Activated naive CD8-positive, alpha-beta T cell (primary cell): ENCODE data around the gene MYRIP.

Experiments
- H3K27ac Mint-ChIP-seq: one replicate; pipeline ENCODE4 v1.8.0; 2021; ENCODE audit warnings: mixed read lengths
- H3K27me3 Mint-ChIP-seq: one replicate; pipeline ENCODE4 v1.8.0; 2021; ENCODE audit warnings: mixed read lengths
- H3K36me3 Mint-ChIP-seq: one replicate; pipeline ENCODE4 v1.8.0; 2021; ENCODE audit warnings: mixed read lengths
- H3K4me1 Mint-ChIP-seq: one replicate; pipeline ENCODE4 v1.8.0; 2021; ENCODE audit warnings: low read depth, mixed read lengths
- H3K4me3 Mint-ChIP-seq: one replicate; pipeline ENCODE4 v1.8.0; 2021; ENCODE audit warnings: mild to moderate bottlenecking, mixed read lengths
- H3K9me3 Mint-ChIP-seq: one replicate; pipeline ENCODE4 v1.8.0; 2021; ENCODE audit warnings: low read depth, mixed read lengths

MYRIP gene

DNA sequence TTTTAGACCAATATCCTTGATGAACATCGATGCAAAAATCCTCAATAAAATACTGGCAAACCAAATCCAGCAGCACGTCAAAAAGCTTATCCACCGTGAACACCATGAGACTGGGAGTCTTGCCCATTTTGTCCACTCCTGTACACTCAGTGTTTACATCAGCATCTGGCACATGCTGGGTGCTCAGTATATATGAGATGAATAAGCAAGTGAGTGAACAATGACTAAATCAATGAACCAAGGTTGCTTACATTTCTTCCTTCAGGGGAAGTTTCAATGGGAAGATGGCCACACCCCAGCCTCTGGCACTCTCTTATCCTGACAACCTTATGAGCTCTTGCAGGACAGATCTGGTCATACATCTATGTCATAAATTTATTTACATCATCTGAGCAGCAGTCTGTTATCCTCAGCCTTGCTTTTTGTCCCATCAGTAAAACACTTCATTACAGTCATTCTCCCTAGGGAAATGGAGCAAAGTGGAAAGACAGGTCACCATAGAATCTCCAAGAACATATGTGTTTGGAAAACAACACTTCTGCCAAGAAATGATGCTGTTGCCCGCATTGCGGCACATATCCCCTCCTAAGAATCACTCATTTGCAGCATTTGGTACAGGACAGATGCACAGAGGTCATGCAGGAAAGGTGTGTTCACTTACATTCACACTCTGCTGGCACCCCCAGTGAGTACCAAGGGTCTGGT, 328.3 kb downstream of the MYRIP start:
- Mint-ChIP-seq H3K9me3 (peaks cover 21% of the 10 kb centered on the region), H3K27me3 (peaks cover 4% of the 10 kb centered on the region), H3K36me3 (peaks cover 3% of the 10 kb centered on the region), H3K4me1 (no peaks in the 10 kb centered on the region), H3K27ac (no peak overlapping the region), H3K4me3 (no peak overlapping the region)

DNA sequence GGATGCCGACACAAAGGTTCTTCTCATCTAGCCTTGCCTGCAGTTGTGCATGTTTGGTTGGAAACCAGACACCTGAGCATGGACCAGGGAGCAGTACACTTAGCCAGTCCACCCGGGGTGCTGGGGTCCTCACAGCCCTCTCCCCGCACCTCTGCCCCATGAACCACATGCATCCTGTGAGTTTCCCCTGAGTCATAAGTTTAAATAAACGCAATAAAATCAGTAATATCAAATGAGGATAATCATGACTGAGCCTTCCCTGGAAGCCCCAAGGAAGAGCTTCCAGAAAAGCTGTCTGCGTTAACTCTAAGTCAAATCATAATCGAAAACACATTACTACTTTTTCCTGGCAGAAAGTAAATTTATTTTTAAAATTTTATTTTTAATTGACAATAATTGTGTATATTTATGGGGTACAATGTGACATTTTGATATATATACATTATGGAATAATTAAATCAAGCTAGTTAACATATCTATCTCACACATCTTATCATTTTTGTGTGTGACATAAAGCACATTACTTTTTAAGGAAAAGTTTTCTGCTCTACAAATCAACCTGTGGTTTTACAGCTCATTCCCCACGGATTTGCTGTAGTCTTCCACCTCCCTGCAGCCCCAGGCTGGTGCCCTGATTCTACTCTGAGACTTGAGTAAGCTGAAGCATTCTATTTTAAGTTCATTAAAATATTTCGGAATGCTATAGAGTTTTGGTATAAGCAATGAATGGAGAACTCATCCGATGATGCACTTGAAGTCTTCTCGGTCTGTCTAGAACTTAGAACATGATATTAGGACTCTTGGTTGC, 334.1 kb downstream of the MYRIP start:
- Mint-ChIP-seq H3K36me3 (no peaks in the 10 kb centered on the region), H3K4me3 (no peak overlapping the region), H3K27me3 (peaks cover 10% of the 10 kb centered on the region), H3K27ac (no peak overlapping the region), H3K9me3 (peaks cover 5% of the 10 kb centered on the region), H3K4me1 (no peaks in the 10 kb centered on the region)

DNA sequence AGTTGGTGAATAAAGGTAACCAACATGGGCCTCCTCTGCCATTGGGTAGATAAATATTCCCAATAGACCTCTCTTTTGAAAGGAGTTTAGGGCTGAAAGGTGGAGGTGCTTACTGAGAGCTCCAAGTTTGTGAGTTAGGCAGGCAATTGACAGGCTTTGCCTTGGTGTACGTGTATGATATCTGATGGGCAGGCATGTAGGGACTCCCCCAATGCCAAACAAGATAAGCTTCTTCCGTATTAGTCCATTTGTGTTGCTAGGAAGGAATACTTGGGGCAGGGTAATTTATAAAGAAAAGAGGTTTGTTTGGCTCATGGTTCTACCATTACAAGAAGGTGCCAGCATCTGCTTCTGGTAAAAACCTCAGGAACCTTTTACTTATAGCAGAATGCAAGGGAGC, 339.4 kb downstream of the MYRIP start:
- Mint-ChIP-seq H3K4me3 (no peak overlapping the region), H3K27ac (no peak overlapping the region), H3K27me3 (peaks cover 6% of the 10 kb centered on the region), H3K9me3 (no peaks in the 10 kb centered on the region), H3K4me1 (no peaks in the 10 kb centered on the region), H3K36me3 (peaks cover 3% of the 10 kb centered on the region)

DNA sequence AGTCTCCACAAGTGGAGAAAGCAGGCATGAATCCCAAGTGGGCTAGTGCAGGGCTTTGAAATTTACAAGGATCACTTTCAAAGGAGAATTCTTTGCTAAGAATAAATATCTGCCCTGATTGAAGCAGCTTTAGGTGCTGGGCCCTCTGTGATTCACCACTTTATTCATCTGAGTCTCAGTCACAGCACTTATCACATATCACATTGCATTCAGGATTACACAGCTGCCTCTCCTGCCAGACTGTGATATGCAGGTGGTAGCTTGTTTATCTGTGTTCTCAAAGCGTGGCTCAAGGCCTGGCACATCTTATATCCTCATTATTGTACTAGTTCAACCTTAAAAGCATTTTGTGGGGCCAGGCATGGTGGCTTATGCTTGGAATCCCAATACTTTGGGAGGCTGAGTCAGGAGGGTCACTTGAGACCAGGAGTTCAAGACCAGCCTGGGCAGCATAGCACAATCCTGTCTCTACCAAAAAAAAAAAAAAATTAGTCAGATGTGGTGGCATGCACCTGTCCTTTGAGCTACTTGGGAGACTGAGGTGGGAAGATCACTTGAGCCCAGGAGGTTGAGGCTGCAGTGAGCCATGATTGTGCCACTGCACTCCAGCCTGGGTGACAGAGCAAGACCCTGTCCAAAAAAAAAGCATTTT, 343.2 kb downstream of the MYRIP start:
- H3K4me3 Mint-ChIP-seq: no peak overlapping the region
- peaks cover 3% of the 10 kb centered on the region for H3K36me3 Mint-ChIP-seq
- no peaks in the 10 kb centered on the region for H3K9me3 Mint-ChIP-seq
- no peak overlapping the region for H3K27ac Mint-ChIP-seq
- no peaks in the 10 kb centered on the region for H3K4me1 Mint-ChIP-seq
- no peaks in the 10 kb centered on the region for H3K27me3 Mint-ChIP-seq

DNA sequence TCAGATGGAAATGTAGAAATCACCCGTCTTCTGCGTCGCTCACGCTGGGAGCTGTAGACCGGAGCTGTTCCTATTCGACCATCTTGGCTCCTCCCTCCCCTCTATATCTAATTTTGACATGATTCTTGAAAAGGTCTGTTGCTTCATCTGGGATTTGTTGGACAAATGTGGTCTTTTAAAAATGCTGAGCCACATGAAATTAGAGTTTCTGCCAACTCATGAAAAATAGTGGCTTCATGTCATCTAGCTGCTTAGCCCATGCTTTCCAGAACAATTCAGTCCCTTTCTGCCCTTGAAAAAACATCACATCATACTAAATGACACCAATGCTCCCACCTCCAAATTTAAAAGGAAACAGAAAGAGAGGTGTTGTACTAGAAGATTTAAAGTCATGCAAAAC, 351.5 kb downstream of the MYRIP start:
- no peak overlapping the region for H3K4me3 Mint-ChIP-seq
- H3K4me1 Mint-ChIP-seq: no peaks in the 10 kb centered on the region
- H3K9me3 Mint-ChIP-seq: no peaks in the 10 kb centered on the region
- H3K27me3 Mint-ChIP-seq: peaks cover 3% of the 10 kb centered on the region
- peaks cover 8% of the 10 kb centered on the region for H3K36me3 Mint-ChIP-seq
- H3K27ac Mint-ChIP-seq: no peak overlapping the region

DNA sequence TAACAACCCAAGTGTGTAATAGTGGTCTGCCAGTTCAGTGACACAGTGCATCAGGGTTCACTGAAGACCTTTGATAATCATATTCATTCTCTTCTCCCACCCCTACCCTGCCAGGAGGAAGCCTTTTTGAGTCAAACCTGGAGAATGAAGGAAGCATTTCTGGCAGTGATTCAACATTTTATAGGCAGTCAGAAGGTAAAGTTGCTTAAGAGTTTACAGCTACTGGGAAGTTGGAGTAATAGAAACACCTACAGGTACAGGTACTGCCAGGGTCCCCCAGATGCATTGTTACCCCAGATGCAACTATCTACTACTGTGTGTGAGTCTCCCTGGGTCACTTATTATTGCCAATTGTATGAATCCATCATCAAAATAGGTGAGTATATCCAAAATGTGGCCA, 353.2 kb downstream of the MYRIP start:
- peaks cover 13% of the 10 kb centered on the region for H3K36me3 Mint-ChIP-seq
- H3K4me1 Mint-ChIP-seq: no peaks in the 10 kb centered on the region
- H3K27ac Mint-ChIP-seq: no peak overlapping the region
- no peak overlapping the region for H3K4me3 Mint-ChIP-seq
- H3K9me3 Mint-ChIP-seq: no peaks in the 10 kb centered on the region
- H3K27me3 Mint-ChIP-seq: peaks cover 5% of the 10 kb centered on the region

DNA sequence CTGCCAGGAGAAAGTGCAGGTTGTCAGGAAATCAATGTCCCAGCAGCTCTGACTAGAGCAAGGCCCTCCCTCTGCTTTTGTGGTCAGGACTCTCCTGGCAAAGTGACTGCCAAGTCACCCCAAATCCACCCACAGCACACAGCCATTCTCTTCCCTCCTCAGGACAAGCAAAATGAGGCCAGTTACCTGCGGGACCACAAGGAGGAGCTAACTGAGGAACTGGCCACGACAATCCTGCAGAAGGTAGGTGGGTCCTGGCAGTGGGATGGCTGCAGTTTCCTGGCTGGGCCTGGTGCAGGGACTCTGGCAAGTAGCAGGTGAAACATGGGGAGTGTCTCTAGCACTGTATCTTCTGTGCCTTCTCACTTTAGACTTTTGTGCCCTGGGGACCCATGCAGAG, 357.6 kb downstream of the MYRIP start:
- peaks cover 7% of the 10 kb centered on the region for H3K27me3 Mint-ChIP-seq
- peaks cover 12% of the 10 kb centered on the region for H3K36me3 Mint-ChIP-seq
- no peak overlapping the region for H3K27ac Mint-ChIP-seq
- H3K9me3 Mint-ChIP-seq: no peaks in the 10 kb centered on the region
- H3K4me3 Mint-ChIP-seq: no peak overlapping the region
- H3K4me1 Mint-ChIP-seq: no peaks in the 10 kb centered on the region

DNA sequence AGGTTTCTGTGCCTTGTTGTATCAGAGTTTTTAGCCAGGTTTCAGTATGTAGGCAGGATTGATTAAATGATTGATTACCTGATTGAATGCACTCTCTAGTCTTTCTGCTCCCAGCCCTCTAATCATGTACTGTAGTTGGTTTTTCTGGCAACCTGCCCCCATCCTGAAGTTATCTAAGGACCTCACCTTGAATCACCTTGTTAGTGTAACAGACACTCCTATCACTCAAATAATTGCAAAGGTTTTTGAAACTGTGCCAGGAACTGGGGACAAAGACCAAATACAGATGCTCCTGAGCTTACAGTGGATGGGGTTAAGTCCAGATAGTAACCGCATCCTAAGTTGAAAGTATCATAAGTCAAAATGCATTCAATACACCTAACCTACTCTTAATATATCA, 358.5 kb downstream of the MYRIP start:
- H3K9me3 Mint-ChIP-seq: no peaks in the 10 kb centered on the region
- H3K4me3 Mint-ChIP-seq: no peak overlapping the region
- peaks cover 7% of the 10 kb centered on the region for H3K27me3 Mint-ChIP-seq
- H3K4me1 Mint-ChIP-seq: no peaks in the 10 kb centered on the region
- no peak overlapping the region for H3K27ac Mint-ChIP-seq
- H3K36me3 Mint-ChIP-seq: peaks cover 12% of the 10 kb centered on the region

DNA sequence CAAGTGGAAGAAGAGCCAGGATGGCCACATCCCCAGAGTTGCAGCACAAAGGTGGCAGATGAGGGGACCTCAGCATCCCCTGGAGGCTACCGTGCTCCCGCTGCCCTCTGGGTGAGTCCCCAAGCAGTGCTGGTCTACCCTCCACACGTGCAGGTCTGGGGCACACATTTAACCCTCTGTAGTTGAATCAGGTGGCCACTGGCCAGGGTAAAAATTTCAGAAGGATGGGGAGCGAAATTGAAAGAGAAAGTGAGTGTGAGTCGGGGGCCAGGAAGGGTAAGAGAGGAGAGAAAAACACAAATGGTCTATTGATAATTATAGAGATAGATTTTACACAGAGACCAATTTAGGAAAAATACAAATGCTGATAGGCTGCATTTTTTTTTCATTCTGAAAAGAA, 360.6 kb downstream of the MYRIP start:
- peaks cover 6% of the 10 kb centered on the region for H3K36me3 Mint-ChIP-seq
- H3K9me3 Mint-ChIP-seq: no peaks in the 10 kb centered on the region
- no peaks in the 10 kb centered on the region for H3K4me1 Mint-ChIP-seq
- H3K27ac Mint-ChIP-seq: no peak overlapping the region
- H3K4me3 Mint-ChIP-seq: no peak overlapping the region
- H3K27me3 Mint-ChIP-seq: peaks cover 4% of the 10 kb centered on the region

DNA sequence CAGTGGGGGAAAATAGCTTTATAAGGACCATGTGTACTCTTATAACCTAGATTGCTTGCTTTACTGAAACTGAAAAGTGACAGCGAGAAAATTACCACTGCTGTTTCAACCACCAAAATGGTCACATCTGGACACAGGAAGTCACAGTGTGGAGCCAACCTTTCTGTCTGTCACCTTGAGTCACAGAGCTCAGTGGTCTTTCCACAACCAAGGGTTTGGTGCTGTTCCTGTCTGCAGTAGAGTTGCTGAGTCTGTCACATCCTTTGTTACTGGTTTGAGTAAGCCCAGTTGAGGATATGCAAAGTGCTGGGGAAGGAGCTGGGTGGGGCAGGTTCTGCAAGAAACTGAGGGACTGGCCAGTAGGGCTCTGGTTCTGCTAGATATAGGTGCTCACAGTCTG, 361.0 kb downstream of the MYRIP start:
- H3K36me3 Mint-ChIP-seq: peaks cover 6% of the 10 kb centered on the region
- H3K27ac Mint-ChIP-seq: no peak overlapping the region
- H3K9me3 Mint-ChIP-seq: no peaks in the 10 kb centered on the region
- H3K4me3 Mint-ChIP-seq: no peak overlapping the region
- no peaks in the 10 kb centered on the region for H3K4me1 Mint-ChIP-seq
- H3K27me3 Mint-ChIP-seq: peaks cover 4% of the 10 kb centered on the region

DNA sequence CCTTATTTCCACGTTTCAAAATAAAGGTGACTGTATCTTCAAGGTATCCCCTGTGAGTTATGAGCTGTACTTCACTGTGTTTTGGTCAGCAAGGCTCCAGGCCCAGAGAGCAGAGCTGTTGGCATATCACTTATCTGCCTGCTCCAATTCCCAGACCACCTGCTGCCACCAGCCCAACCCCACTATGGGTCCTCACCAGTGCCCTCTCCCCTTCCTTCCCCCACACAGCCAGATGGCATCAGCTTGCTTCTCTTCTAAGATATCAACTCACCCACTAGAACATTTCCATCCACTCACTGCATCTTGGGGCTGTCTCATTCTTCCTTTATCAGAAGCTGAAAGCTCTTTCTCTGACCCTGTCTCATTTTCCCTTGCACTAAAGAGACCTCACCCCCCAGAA, 363.2 kb downstream of the MYRIP start:
- Mint-ChIP-seq H3K27me3 (peaks cover 2% of the 10 kb centered on the region), H3K36me3 (peaks cover 2% of the 10 kb centered on the region), H3K4me3 (no peak overlapping the region), H3K4me1 (no peaks in the 10 kb centered on the region), H3K27ac (no peak overlapping the region), H3K9me3 (no peaks in the 10 kb centered on the region)

DNA sequence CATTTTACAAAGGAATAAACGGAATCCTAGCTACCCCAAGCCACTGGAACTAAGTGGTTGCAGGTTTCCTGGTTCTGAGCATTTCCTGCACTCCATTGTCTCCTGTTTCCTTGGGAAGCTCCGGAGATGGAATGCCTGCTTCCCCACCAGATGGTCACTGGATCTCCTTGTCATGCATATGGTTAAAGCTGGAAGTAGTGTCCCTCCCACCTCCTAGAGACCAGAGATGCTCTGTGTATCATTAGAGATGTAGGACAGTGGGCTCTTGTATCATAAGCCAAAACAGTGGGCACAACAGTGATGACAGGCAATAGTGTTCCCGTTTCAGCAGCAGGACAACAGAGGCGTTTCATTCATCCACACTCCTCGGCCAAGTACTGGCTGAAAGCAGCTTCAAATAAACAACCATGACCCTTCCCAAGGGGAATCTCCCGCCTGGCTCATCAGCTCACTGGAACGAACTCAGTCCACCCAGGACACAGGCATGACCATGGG, 363.9 kb downstream of the MYRIP start:
- Mint-ChIP-seq H3K27me3 (no peaks in the 10 kb centered on the region), H3K9me3 (no peaks in the 10 kb centered on the region), H3K4me1 (no peaks in the 10 kb centered on the region), H3K4me3 (no peak overlapping the region), H3K36me3 (peaks cover 2% of the 10 kb centered on the region), H3K27ac (no peak overlapping the region)

DNA sequence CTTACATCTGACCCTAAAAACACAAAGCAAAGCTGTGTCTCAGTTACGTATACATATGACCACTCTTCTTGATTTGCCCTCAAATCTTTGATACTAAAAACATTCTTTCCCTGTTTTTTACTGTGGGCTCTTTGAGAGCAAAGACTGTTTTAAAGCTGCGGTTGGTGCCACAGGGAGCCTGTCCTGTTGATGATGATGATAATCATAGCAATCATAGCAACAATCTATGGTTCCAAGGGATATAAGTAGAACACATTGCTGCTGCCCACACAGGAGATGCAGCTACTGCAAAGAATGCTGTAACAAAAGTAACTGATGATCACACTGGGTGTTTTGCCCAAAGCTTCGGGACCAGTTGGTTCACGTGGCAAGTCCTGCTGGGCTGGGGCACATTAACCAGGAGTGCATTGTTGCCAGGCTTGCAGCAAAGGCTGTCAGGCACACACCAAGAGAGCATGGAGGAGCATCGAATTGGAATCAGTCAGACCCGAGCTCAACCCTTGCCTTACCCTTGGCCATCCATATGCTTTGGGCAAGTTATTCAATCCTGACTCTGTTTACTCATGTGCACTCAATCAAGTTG, 368.7 kb downstream of the MYRIP start:
- H3K27ac Mint-ChIP-seq: no peak overlapping the region
- no peaks in the 10 kb centered on the region for H3K9me3 Mint-ChIP-seq
- H3K27me3 Mint-ChIP-seq: no peaks in the 10 kb centered on the region
- no peaks in the 10 kb centered on the region for H3K36me3 Mint-ChIP-seq
- no peaks in the 10 kb centered on the region for H3K4me1 Mint-ChIP-seq
- H3K4me3 Mint-ChIP-seq: no peak overlapping the region

DNA sequence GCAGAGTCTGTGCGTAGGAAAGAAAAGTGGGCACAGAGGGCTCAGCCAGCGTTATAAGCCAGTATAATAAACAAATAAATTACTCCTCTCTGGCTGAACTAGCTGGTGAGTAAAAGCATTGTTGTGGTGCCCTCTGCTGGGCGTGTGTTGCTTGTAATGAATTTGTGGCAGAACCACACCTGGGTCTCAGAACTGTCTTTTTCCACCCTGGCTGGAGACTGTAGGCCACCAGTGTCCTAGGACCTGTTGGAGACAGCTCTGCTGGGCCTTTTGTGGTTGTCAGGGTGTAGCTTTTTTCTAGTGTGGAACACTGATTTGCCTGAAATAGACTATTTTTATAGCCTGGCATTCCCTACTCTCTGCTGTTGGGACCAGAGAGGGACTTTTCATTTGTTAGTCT, 369.6 kb downstream of the MYRIP start:
- H3K27ac Mint-ChIP-seq: no peak overlapping the region
- no peaks in the 10 kb centered on the region for H3K27me3 Mint-ChIP-seq
- H3K4me1 Mint-ChIP-seq: no peaks in the 10 kb centered on the region
- no peak overlapping the region for H3K4me3 Mint-ChIP-seq
- H3K9me3 Mint-ChIP-seq: no peaks in the 10 kb centered on the region
- no peaks in the 10 kb centered on the region for H3K36me3 Mint-ChIP-seq

DNA sequence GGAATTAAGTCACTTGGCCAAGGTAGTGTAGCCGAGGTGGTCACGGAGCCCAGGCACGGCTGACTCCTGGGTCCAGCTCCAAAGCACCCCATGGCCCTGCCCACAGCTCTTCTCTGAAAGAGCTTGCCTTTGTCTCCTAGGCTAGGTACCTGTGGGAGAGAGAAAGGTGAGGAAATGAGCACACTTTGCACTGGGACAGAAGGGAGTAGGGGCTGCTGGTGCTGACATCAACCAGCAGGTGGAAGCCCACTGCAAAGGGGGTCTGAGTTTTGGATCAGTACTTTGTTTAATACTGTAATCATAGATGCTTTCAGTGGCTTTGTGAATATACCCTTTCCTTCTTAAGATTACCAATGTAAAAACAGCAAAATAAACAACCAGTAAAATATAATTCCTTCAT, 371.8 kb downstream of the MYRIP start:
- Mint-ChIP-seq H3K9me3 (no peaks in the 10 kb centered on the region), H3K27ac (no peak overlapping the region), H3K27me3 (no peaks in the 10 kb centered on the region), H3K36me3 (no peaks in the 10 kb centered on the region), H3K4me3 (no peak overlapping the region), H3K4me1 (no peaks in the 10 kb centered on the region)
